ENCODE measurements around the gene CALML6.

Gene CALML6

DNA sequence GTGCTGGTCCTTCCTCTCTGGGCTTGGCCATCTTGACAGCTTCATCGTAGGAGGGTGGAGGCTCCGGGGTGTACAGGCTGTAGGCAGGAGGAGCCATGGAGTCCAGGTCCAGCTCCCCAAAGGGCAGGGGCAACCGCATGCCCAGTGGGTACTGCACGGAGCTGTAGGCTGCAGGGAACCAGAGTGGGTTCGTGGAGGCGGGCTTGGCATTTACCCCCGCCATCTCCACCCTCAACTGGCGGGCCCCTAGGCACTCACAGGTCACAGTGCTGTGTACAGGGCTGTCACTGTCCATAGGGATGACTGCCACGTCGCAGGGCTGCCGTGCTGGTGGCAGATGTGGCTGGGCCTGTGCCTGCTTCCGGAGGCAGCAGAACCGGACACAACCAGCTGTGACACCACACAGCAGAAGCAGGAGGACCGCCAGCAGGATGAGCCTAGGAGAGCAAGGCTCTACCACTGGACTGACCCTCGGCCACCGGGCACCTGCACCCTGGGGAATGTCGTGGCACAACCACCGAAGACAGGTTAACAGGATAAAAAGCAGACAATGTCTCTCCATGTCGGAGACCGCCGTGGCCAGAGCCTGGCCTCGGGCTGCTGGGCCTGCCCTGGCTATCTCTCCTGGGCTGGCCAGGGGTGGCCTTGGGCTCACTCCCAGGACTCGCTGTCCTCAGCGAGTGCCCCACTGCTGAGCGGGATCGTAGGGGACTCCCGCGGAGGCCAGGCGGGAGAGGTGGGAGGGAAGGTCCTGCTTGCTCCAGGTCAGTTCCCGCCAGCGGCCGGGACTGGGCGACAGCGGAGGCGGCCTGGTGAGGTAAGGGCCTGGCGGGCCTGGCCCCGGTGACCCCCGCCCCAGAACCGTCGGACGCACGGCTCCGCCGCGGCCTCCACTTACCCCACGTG is 3.2 kb downstream of the CALML6 start:
- H3K4me3 ChIP-seq (ENCODE audit: low read depth, low read length), result peak overlapping the region; percentile 52; the same call in 1 of the 2 replicates
- no peak for DNase-seq (ENCODE audit: low read depth)
- TF ChIP-seq, protein P1, sequence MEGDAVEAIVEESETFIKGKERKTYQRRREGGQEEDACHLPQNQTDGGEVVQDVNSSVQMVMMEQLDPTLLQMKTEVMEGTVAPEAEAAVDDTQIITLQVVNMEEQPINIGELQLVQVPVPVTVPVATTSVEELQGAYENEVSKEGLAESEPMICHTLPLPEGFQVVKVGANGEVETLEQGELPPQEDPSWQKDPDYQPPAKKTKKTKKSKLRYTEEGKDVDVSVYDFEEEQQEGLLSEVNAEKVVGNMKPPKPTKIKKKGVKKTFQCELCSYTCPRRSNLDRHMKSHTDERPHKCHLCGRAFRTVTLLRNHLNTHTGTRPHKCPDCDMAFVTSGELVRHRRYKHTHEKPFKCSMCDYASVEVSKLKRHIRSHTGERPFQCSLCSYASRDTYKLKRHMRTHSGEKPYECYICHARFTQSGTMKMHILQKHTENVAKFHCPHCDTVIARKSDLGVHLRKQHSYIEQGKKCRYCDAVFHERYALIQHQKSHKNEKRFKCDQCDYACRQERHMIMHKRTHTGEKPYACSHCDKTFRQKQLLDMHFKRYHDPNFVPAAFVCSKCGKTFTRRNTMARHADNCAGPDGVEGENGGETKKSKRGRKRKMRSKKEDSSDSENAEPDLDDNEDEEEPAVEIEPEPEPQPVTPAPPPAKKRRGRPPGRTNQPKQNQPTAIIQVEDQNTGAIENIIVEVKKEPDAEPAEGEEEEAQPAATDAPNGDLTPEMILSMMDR (IDR thresholded peaks at IDR 0.05; ENCODE audit: insufficient read depth, low read depth, low read length, missing control alignments), result no peak

DNA sequence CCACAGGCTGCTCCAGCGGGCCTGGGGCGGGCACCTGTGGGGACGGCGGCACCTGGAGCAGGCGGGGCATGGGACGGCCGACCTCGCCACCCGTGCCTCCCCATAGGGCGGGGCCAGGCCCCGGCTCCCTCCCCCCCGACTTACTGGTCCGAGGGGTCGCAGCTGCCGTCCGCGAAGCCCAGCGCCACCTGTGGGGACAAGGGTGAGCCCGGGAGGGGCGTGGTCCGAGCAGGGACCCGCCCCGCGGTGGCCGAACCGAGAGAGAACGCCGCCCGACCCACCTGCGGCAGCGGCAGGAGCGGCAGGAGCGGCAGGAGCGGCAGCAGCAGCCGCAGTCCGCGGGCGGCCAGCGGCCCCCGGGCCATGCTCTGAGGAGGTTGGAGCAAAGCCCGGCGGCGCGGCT is 3.8 kb downstream of the CALML6 start, which contains the start of gene TMEM52:
Gene TMEM52, minus strand, starts transcription at position 379 of the 403 bp plus-strand sequence. Its CDS starts 14 bp downstream, at position 365.
- TF ChIP-seq, protein P1 (IDR thresholded peaks at IDR 0.05; ENCODE audit: insufficient read depth, low read depth, low read length, missing control alignments), result no peak
- H3K4me3 ChIP-seq (ENCODE audit: low read depth, low read length), result peak within 1 kb of the TSS; percentile 52
- DNase-seq (ENCODE audit: low read depth), result no peak

DNA sequence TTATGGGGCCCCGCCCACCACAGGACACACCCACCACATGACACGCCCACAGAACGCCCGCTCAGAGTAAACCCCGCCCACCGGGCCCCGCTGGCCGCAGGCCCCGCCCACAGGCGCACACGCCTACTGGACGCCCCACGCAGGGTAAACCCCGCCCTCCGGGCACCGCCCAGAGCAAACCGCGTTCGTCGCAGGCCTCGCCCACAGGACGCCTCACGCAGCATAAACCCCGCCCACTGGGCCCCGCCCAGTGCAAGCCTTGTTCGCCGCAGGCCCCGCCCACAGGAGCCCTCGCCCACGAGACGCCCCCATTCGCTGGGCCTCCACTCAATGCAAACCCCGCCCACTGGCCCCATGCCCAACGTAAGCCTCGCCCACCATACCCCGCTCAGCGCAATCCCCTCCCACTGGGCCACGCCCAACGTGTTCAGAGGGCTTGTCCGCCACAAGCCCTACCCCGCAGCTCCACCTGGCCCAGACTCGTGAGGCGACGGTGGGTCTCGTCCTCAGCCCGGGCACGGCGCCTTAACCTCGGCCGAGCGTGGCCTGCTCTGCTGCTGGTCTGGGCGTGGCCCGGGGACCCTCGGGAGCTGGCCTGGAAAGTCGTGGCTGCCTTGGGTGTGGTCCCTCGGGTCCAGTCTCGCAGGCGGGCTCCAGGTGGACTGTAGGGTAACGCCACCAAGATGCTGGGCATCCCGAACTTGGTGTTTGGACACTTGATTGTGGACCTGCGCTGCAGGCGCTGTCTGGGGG is 4.4 kb downstream of the CALML6 start:
- H3K4me3 ChIP-seq (ENCODE audit: low read depth, low read length), result peak overlapping the region; percentile 52; the same call in 1 of the 2 replicates
- peak; percentile 99 for DNase-seq (ENCODE audit: low read depth)
- TF ChIP-seq, protein P1 (IDR thresholded peaks at IDR 0.05; ENCODE audit: insufficient read depth, low read depth, low read length, missing control alignments), result no peak

DNA sequence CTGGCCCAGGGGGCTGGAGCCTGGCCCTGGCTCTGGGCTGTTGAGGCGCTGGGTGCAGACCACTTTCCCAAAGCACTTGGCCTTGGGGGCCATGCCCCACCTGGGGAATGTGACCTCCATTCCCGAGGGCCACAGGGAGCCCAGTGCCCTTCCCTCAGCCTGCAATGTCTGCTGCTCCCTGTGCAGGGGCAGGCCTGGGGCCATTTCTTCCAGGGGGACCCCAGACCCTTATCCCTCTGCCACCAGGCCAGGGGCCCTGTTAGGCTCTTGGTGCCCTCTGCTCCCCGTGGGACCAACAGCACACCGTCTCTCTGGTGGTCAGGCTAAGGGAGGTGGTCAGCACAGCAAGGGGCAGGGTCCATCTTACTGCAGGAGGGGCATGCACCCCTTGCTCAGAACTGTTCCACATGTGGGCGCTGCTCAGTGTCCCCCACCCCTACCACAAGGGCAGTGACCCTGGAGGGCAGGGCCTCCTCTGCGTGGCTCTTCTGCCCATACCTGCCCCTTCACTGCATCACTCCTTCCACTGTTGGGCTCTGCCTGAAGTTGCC is 5.1 kb downstream of the CALML6 start:
- H3K4me3 ChIP-seq (ENCODE audit: low read depth, low read length), result no peak overlapping the region
- DNase-seq (ENCODE audit: low read depth), result no peak
- TF ChIP-seq, protein P1 (IDR thresholded peaks at IDR 0.05; ENCODE audit: insufficient read depth, low read depth, low read length, missing control alignments), result no peak

DNA sequence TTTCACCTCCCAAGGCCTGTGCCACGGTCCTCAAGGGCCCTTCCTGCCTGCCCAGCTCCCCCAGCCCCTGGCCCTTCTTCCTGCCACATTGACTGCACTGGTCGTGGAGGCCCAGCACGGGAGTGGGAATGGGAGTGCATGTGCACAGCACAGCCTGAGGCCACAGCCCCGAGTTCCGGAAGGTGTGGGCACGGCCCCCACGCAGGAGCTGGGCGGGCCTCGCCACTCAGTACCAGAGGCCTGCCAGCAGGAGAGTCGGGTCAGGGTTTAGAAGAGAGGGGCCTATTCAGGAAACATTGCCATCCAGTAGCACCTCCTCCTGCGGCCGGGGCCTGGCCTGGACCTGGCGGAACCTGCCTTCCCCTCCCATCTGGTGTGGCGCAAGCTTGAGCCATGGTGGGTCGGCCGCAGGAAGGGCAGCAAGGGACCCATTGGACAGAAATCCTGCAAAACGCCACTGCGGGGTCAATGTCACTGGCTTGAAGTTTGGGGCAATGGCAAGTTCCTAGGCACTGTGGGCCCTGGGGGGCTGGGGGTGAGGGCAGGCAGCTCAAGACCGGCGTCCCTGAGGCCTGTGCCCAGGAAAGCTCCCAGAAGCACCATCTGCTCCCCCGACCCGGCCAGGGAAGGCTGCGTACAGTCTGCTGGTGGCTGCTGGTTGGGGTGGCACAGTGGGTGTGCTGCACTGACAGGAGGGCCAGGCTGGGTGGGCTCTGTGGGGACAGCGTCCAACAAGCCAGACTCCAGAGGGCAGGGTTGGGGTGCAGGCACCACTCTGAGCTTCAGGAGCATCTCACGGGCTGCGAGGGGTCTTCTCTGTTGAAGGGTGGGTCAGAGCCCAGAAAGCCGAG is 5.8 kb downstream of the CALML6 start:
- DNase-seq (ENCODE audit: low read depth), result no peak
- H3K4me3 ChIP-seq (ENCODE audit: low read depth, low read length), result no peak overlapping the region
- TF ChIP-seq, protein P1 (IDR thresholded peaks at IDR 0.05; ENCODE audit: insufficient read depth, low read depth, low read length, missing control alignments), result no peak

DNA sequence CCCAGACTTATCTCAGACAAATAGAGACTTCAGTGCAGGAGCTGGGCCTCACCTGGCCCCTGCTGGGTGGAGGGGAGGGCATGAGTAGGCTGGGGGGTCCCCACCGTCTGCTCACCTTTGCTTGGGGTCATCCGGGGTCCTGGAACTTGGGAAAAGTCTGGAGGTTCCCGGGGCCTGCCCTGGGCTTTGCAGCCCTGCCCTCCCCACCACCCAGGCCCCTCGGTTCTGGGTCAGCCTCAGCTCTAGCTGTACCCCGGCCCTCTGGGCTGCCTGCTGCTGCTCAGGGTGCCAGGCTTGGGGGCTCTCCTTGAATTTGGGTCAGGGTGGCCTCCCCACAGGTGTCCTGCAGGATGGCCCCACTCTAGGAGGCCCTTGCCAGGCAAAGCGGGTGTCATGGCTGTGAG is 6.4 kb downstream of the CALML6 start:
- TF ChIP-seq, protein P1 (IDR thresholded peaks at IDR 0.05; ENCODE audit: insufficient read depth, low read depth, low read length, missing control alignments), result no peak
- DNase-seq (ENCODE audit: low read depth), result no peak
- H3K4me3 ChIP-seq (ENCODE audit: low read depth, low read length), result no peak overlapping the region
